Right atrium auricular region (tissue), 2 donors: Measurements from ENCODE around the gene NME7. TPM values are rescaled to one million over a fixed set of nuclear protein-coding genes. Genes with fewer than 3 reads are reported as not detected.

ENCODE experiments used
- DNase-seq: peaks from one replicate; pipeline ENCODE4 v3.0.0-alpha.2; 2019; ENCODE audit warnings: low spot score
- H3K27ac ChIP-seq, 2 donors: fragments of 200-600 bp; sonication (generic); 1 replicate in 1 of 2; 2 replicates in 1 of 2; pipeline ENCODE4 v1.5.1; 2016 to 2019
- H3K27me3 ChIP-seq, 2 donors: fragments of 200-600 bp; sonication (generic); one replicate each; pipeline versions ENCODE4 v1.5.1 to v1.6.0; 2017 to 2019
- H3K36me3 ChIP-seq: fragments of 200-600 bp; sonication (generic); one replicate; pipeline ENCODE4 v1.5.1; 2016
- H3K4me1 ChIP-seq, 2 donors: fragments of 200-600 bp; sonication (generic); one replicate each; pipeline versions ENCODE4 v1.5.1 to v1.6.0; 2017 to 2019
- H3K4me3 ChIP-seq, 2 donors: fragments of 200-600 bp; sonication (generic); 1 replicate in 1 of 2; 2 replicates in 1 of 2; pipeline ENCODE4 v1.5.1; 2017 to 2019; ENCODE audit warnings: mild to moderate bottlenecking in 1 of 2, moderate library complexity in 1 of 2
- H3K9me3 ChIP-seq, 2 donors: fragments of 200-600 bp; sonication (generic); one replicate each; pipeline ENCODE4 v1.5.1; 2019
- total RNA-seq, 2 donors: library from RNA; depleted of rRNA; stranded (reverse); fragments of >200 nt; gene quantifications; one replicate each; pipeline ENCODE4 v1.1.0, GENCODE V29; 2016
- TF ChIP-seq, protein P1 (sequence below), 2 donors: fragments of 200-600 bp; sonication (generic); IDR thresholded peaks; one replicate each; pipeline ENCODE4 v1.5.1; 2019; ENCODE audit warnings: antibody characterized with exemption in 2 of 2

Gene NME7
- total RNA-seq, 2 donors from 2014 or later, result 9.1 to 10.4 TPM

DNA sequence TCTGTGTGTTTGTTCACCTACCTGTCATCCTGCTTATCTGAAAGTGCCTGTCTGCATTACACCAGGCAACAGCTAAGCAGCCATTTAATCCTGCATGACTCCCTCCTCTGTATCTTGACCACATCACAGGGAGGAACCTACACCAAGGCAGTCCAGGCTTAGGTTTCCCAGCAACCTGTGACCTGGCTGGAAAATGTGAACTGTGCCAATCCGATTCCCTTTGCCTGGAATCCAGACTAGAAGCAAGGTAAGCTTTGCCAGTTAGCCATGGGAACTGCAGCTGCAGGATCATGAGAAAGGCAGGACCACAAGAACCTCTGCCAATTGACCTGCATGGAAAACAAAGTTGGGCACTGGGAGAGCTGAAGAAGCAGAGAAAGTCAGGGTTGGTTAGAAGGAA, 267.4 kb downstream of the NME7 start:
- H3K9me3 ChIP-seq, result no peaks in the 10 kb centered on the region
- peaks cover 0 to 29% of the 10 kb centered on the region in 2 donors for H3K4me1 ChIP-seq
- H3K36me3 ChIP-seq, result no peaks in the 10 kb centered on the region
- H3K4me3 ChIP-seq, result no peak overlapping the region
- no peak overlapping the region for H3K27ac ChIP-seq
- DNase-seq, result no peak
- H3K27me3 ChIP-seq, result no peaks in the 10 kb centered on the region
- TF ChIP-seq, protein P1, sequence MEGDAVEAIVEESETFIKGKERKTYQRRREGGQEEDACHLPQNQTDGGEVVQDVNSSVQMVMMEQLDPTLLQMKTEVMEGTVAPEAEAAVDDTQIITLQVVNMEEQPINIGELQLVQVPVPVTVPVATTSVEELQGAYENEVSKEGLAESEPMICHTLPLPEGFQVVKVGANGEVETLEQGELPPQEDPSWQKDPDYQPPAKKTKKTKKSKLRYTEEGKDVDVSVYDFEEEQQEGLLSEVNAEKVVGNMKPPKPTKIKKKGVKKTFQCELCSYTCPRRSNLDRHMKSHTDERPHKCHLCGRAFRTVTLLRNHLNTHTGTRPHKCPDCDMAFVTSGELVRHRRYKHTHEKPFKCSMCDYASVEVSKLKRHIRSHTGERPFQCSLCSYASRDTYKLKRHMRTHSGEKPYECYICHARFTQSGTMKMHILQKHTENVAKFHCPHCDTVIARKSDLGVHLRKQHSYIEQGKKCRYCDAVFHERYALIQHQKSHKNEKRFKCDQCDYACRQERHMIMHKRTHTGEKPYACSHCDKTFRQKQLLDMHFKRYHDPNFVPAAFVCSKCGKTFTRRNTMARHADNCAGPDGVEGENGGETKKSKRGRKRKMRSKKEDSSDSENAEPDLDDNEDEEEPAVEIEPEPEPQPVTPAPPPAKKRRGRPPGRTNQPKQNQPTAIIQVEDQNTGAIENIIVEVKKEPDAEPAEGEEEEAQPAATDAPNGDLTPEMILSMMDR (IDR thresholded peaks at IDR 0.05), result no peak

DNA sequence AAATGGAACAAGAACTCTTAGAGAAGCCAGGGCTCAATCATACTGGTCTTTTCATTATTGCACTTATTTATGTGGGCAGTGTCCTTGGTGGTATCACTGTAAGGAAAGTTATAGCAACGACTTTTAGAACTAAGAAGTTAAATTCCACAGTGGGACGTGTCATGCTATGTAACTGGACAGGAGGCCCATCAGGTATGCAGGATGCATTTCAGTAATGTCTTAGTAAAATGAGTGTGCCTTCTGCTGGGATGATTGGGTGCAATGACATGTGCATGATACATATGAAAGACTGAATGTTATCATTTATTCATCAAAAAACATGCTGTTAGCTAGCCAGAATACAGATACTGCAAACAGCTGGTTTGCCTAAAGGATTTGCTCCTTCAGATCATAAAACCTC, 268.0 kb downstream of the NME7 start:
- TF ChIP-seq, protein P1 (IDR thresholded peaks at IDR 0.05), result no peak

DNA sequence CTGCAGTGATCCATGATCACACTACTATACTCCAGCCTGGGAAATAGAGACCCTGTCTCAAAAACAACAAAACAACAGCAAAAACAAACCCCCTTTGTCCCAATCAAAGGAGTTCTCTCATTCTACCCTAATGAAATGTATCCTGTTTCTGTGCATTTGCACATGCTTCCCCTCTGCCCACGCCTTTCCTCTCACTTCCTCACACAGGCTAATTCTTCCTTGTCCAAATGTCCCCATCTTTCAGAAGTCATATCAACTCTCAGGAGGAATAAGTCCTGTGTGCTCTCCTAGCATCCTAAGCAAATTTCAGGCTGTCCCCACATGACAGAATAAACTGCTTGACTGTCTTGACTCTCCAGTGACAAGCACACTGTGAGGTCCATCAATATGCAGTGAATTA, 269.2 kb downstream of the NME7 start:
- TF ChIP-seq, protein P1 (IDR thresholded peaks at IDR 0.05), result no peak
- Histone ChIP-seq H3K36me3 (no peaks in the 10 kb centered on the region), H3K4me3 (no peak overlapping the region), H3K27ac (no peak overlapping the region), H3K27me3 (no peaks in the 10 kb centered on the region), H3K4me1 (peaks cover 0 to 16% of the 10 kb centered on the region in 2 donors), H3K9me3 (no peaks in the 10 kb centered on the region)
- no peak for DNase-seq

More for the DNA sequence above, 268.0 kb downstream of the NME7 start:
- no peak for DNase-seq
- Histone ChIP-seq H3K36me3 (no peaks in the 10 kb centered on the region), H3K4me3 (no peak overlapping the region), H3K4me1 (peaks cover 0 to 24% of the 10 kb centered on the region in 2 donors), H3K27me3 (no peaks in the 10 kb centered on the region), H3K27ac (no peak overlapping the region), H3K9me3 (no peaks in the 10 kb centered on the region)

DNA sequence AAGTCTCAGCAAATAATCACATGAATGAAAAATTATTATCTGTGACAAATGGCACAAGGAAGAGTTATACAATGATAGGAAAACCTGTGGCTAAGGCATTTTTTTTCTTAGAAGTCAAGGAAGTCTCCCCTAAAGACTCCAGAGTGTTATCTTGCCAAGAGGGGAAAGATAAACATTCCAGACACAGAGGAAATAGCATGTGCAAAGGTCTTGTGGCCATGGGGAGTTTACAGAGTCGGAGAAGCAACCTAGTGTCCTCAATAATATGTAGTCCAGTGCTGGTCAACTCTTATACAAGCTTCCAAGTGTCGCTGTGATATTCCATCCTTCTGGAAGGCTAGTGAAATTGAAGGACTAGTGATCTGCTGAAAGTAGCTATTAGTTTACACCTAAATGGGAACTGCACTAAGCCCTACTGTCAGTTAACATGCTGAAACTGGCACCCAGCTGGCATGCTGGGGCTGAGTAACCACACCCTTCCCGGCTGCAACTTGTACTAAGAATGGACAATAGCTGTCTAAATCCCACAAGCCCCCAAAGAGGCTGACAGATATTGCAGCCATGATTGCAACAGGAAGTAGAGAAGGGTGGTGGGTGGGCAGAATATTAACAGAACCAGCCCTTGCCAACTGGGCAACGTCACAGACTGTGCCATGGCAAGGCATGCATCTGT, 272.6 kb downstream of the NME7 start:
- no peak for DNase-seq
- no peaks in the 10 kb centered on the region for H3K36me3 ChIP-seq
- no peak overlapping the region for H3K27ac ChIP-seq
- no peaks in the 10 kb centered on the region for H3K9me3 ChIP-seq
- TF ChIP-seq, protein P1 (IDR thresholded peaks at IDR 0.05), result no peak
- no peak overlapping the region for H3K4me3 ChIP-seq
- no peaks in the 10 kb centered on the region for H3K27me3 ChIP-seq
- H3K4me1 ChIP-seq, result no peaks in the 10 kb centered on the region

GRCh38 chr1:169092399-169092798, 275.2 kb downstream of the NME7 start:
- Histone ChIP-seq H3K9me3 (no peaks in the 10 kb centered on the region), H3K27ac (no peak overlapping the region), H3K4me3 (no peak overlapping the region), H3K4me1 (peaks cover 3% of the 10 kb centered on the region in 2 donors), H3K36me3 (no peaks in the 10 kb centered on the region), H3K27me3 (no peaks in the 10 kb centered on the region)
- TF ChIP-seq, protein P1 (IDR thresholded peaks at IDR 0.05), result no peak
- no peak for DNase-seq

DNA sequence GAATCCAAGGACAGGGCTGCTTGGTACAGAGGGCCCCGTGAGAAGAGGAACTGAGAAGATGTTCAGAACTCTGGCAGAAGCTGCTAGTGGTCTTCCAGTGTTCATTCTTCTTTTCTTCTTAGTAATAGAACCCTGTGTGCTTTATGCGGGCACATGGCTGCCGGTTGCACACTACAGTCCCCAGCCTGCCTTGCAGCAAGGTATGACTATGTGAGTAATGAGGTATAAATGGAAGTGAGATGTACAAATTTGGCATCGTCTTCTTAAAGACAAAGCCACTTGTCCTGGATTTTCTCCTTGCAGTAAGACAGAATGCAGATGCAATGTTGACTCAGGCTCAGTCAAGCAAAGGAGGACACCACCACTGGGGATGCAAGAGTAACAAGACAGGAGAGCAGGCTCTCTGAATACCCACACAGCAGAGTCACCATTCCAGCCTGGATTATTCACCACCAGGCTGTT, 276.1 kb downstream of the NME7 start:
- Histone ChIP-seq H3K27me3 (no peaks in the 10 kb centered on the region), H3K9me3 (no peaks in the 10 kb centered on the region), H3K36me3 (no peaks in the 10 kb centered on the region), H3K4me1 (peaks cover 3 to 12% of the 10 kb centered on the region in 2 donors), H3K27ac (no peak overlapping the region), H3K4me3 (no peak overlapping the region)
- TF ChIP-seq, protein P1 (IDR thresholded peaks at IDR 0.05), result no peak
- no peak for DNase-seq
